ENCODE results near the gene SVBP.

GRCh38 chr1:42817976-42818375 lies 779 bp upstream of the SVBP start:
- TF ChIP-seq CTCF (conservative IDR thresholded peaks at IDR 0.05; ENCODE audit: low read length) (no peak), EZH2phosphoT487 (IDR thresholded peaks at IDR 0.05; ENCODE audit: borderline replicate concordance, low read depth, low read length) (no peak)
